GM12873 (cell line): ENCODE measurements around the gene KANSL1L.

Experiments
- CTCF ChIP-seq: IDR thresholded peaks from 2 replicates; pipeline ENCODE4 v1.5.1; 2012; ENCODE audit warnings: low read depth, mild to moderate bottlenecking, moderate library complexity, low read length, control low read depth; ENCODE audit not compliant: insufficient read depth; ENCODE audit errors: missing control alignments

KANSL1L gene

GRCh38 chr2:210171309-210172218 lies at the start of gene KANSL1L:
Gene KANSL1L, minus strand, starts transcription at chr2:210171409. Its CDS starts 16,827 bp downstream, at chr2:210154582.
- TF ChIP-seq CTCF = no peak

- TF ChIP-seq CTCF = no peak
Observed at GRCh38 chr2:210215120-210215519, 43.9 kb upstream of the KANSL1L start.

- TF ChIP-seq CTCF = no peak
Observed at GRCh38 chr2:210210185-210210584, 39.0 kb upstream of the KANSL1L start.

- TF ChIP-seq CTCF = no peak
Observed at GRCh38 chr2:210207929-210208328, 36.7 kb upstream of the KANSL1L start.

GRCh38 chr2:210203558-210203957 lies 32.3 kb upstream of the KANSL1L start:
- TF ChIP-seq CTCF = no peak

GRCh38 chr2:210203147-210203546 lies 31.9 kb upstream of the KANSL1L start:
- TF ChIP-seq CTCF = no peak

GRCh38 chr2:210199854-210200253 lies 28.6 kb upstream of the KANSL1L start:
- no peak for TF ChIP-seq CTCF
